ENCODE data around the gene ANKS4B. TPM values are rescaled to one million over a fixed set of nuclear protein-coding genes. Genes with fewer than 3 reads are reported as not detected.

ANKS4B gene
- total and polyA plus RNA-seq, 4 donors: 5.7 to 13.6 (median 8.7) TPM

GRCh38 chr16:21228361-21228872, 5.1 kb upstream of the ANKS4B start:
- Histone ChIP-seq H3K36me3 (ENCODE audit: control insufficient read depth in 4 of 4, insufficient read depth in 3 of 4, low read depth in 1 of 4, low read length in 3 of 4) (no peaks in the 10 kb centered on the region), H3K27me3 (ENCODE audit: control insufficient read depth in 4 of 4, insufficient read depth in 4 of 4, low read length in 3 of 4) (no peaks in the 10 kb centered on the region), H3K9ac (ENCODE audit: low read depth in 1 of 2, low read length in 2 of 2) (no peak overlapping the region), H3K4me1 (ENCODE audit: control insufficient read depth in 4 of 4, insufficient read depth in 4 of 4, low read length in 3 of 4) (peaks cover 0 to 5% (median 2%) of the 10 kb centered on the region in 4 donors), H3K9me3 (ENCODE audit: control insufficient read depth in 4 of 4, low read length in 3 of 4) (no peaks in the 10 kb centered on the region), H3K4me3 (ENCODE audit: low read depth in 1 of 3, low read length in 3 of 3) (no peak overlapping the region), H3K27ac (ENCODE audit: low read depth in 1 of 2, low read length in 2 of 2) (no peak overlapping the region)
- 57% methylated on average over 2 of the region's 2 CpGs for WGBS
- TF ChIP-seq HNF4A (conservative IDR thresholded peaks at IDR 0.05) (no peak), YY1 (IDR thresholded peaks at IDR 0.05) (no peak), TAF1 (conservative IDR thresholded peaks at IDR 0.05) (no peak), EGR1 (IDR thresholded peaks at IDR 0.05; ENCODE audit: low read depth in 2 of 2) (no peak), GABPA (IDR thresholded peaks at IDR 0.05 in 1 of 2, conservative IDR thresholded peaks at IDR 0.05 in 1 of 2) (no peak), JUND (IDR thresholded peaks at IDR 0.05) (no peak), RXRA (IDR thresholded peaks at IDR 0.05) (no peak), SP1 (IDR thresholded peaks at IDR 0.05) (no peak), HNF4G (IDR thresholded peaks at IDR 0.05) (no peak), REST (IDR thresholded peaks at IDR 0.05) (no peak), CTCF (IDR thresholded peaks at IDR 0.05; ENCODE audit: low read depth, low read length, missing input control) (no peak), ZBTB33 (IDR thresholded peaks at IDR 0.05) (no peak), MAX (IDR thresholded peaks at IDR 0.05) (no peak)
- no peak for DNase-seq (ENCODE audit: low spot score)

GRCh38 chr16:21233045-21233520, 416 bp upstream of the ANKS4B start:
- H3K27ac ChIP-seq (ENCODE audit: low read depth in 1 of 2, low read length in 2 of 2): peak overlapping the region; percentile 55 to 75
- WGBS: 90% methylated on average over 1 of the region's 1 CpG
- no peak for TF ChIP-seq ATF3 (IDR thresholded peaks at IDR 0.05)
- TF ChIP-seq MAX (IDR thresholded peaks at IDR 0.05): no peak
- TF ChIP-seq RAD21 (IDR thresholded peaks at IDR 0.05): no peak
- no peak for TF ChIP-seq ZBTB33 (IDR thresholded peaks at IDR 0.05)
- no peak for TF ChIP-seq YY1 (IDR thresholded peaks at IDR 0.05)
- TF ChIP-seq JUND (IDR thresholded peaks at IDR 0.05): no peak
- no peak for TF ChIP-seq REST (IDR thresholded peaks at IDR 0.05)
- no peak for TF ChIP-seq NR2F2 (IDR thresholded peaks at IDR 0.05)
- TF ChIP-seq HNF4G (IDR thresholded peaks at IDR 0.05): no peak
- TF ChIP-seq FOXA1 (IDR thresholded peaks at IDR 0.05): no peak

More at GRCh38 chr16:21233045-21233520, 416 bp upstream of the ANKS4B start:
- H3K27me3 ChIP-seq (ENCODE audit: control insufficient read depth in 4 of 4, insufficient read depth in 4 of 4, low read length in 3 of 4): no peaks in the 10 kb centered on the region
- no peaks in the 10 kb centered on the region for H3K9me3 ChIP-seq (ENCODE audit: control insufficient read depth in 4 of 4, low read length in 3 of 4)
- H3K36me3 ChIP-seq (ENCODE audit: control insufficient read depth in 4 of 4, insufficient read depth in 3 of 4, low read depth in 1 of 4, low read length in 3 of 4): no peaks in the 10 kb centered on the region
- peaks cover 0 to 24% (median 6%) of the 10 kb centered on the region in 4 donors for H3K4me1 ChIP-seq (ENCODE audit: control insufficient read depth in 4 of 4, insufficient read depth in 4 of 4, low read length in 3 of 4)
- H3K4me3 ChIP-seq (ENCODE audit: low read depth in 1 of 3, low read length in 3 of 3): peak overlapping the region; percentile 11 to 93 (median 64)
- peak overlapping the region in 1 of 2 donors; percentile 40 for H3K9ac ChIP-seq (ENCODE audit: low read depth in 1 of 2, low read length in 2 of 2)
- no peak for DNase-seq (ENCODE audit: low spot score)
